HG02943 (cell line): ENCODE results near the gene XRN1.
A peak's percentile ranks its signal among the peaks of the same experiment; 100 is the strongest.
"Not testable (repeated sequence)": the region's sequence is repeated elsewhere in the genome, so short reads cannot be mapped to it uniquely, and the experiment has no call there.

Experiments
- ATAC-seq: cut with Tn5 transposase; IDR thresholded peaks from one replicate; pipeline ENCODE4 v1.9.1; 2021; ENCODE audit warnings: mild to moderate bottlenecking, low read depth, moderate library complexity; ENCODE audit not compliant: unreplicated experiment

Gene XRN1

GRCh38 chr3:142353571-142353970 lies 94.3 kb downstream of the XRN1 start:
- ATAC-seq: no peak

- not testable (repeated sequence) for ATAC-seq
These were observed 95.1 kb downstream of the XRN1 start for GRCh38 chr3:142352698-142353097.

DNA sequence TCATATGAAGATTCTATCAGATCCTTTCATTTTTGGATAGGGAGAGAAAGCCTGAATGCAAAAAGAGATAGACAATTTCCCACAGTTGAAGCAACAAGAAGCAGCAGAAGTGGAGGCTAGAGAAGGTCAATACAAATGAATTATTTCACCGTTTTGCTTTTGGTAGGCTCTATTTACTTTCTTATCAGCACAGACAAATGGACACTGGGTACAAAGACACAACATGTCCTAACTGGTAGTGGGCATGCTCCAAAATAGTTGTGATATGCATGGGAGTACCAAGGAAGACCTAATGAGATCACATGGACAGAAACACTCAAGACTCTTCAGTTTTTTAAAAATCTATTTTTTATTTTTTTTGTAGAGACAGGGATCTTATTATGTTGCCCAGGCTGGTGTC lies 99.4 kb downstream of the XRN1 start:
- no peak for ATAC-seq

DNA sequence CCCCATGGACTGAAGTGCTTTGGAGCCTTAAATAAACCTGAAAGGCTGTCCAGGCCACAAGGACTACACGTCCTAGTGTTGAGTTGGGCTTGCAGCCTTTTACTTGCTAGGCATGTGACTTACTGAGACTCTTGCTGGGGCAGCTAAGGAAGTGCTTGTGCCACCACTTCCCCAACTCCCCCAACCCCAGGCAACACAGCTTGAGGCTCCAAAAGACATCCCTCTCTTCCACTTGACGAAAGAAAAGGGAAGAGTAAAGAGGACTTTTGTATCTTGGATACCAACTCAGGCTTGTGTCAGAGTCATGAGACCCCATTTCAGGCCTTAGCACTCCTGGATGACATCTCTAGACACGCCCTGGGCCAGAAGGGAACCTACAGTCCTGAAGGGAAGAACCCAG lies 109.8 kb downstream of the XRN1 start:
- no peak for ATAC-seq

- no peak for ATAC-seq
These were observed 115.4 kb downstream of the XRN1 start for GRCh38 chr3:142332390-142332789.

DNA sequence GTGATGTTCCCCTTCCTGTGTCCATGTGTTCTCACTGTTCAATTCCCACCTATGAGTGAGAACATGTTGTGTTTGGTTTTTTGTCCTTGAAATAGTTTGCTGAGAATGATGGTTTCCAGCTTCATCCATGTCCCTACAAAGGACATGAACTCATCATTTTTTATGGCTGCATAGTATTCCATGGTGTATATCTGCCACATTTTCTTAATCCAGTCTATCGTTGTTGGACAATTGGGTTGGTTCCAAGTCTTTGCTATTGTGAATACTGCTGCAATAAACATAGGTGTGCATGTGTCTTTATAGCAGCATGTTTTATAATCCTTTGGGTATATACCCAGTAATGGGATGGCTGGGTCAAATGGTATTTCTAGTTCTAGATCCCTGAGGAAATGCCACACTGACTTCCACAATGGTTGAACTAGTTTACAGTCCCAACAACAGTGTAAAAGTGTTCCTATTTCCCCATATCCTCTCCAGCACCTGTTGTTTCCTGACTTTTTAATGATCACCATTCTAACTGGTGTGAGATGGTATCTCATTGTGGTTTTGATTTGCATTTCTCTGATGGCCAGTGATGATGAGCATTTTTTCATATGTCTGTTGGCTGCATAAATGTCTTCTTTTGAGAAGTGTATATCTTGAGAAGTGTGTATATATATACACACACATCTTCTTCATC lies 123.4 kb downstream of the XRN1 start:
- ATAC-seq: not testable (repeated sequence)

DNA sequence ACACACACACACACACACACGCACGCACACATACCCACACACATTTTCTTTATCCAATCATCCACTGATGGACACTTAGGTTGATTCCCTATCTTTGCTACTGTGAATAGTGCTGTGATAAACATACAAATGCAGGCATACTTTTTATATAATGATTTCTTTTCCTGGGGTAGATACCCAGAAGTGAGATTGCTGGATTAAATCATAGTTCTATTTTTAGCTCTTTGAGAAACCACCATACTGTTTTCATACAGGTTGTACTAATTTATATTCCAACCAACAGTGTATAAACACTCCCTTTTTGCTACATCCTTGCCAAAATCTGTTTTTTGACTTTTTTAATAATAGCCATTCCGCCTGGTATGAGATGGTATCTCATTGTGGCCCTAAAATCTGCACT lies 127.9 kb downstream of the XRN1 start:
- no peak for ATAC-seq

- no peak for ATAC-seq
These were observed 128.7 kb downstream of the XRN1 start for GRCh38 chr3:142319094-142319493.

DNA sequence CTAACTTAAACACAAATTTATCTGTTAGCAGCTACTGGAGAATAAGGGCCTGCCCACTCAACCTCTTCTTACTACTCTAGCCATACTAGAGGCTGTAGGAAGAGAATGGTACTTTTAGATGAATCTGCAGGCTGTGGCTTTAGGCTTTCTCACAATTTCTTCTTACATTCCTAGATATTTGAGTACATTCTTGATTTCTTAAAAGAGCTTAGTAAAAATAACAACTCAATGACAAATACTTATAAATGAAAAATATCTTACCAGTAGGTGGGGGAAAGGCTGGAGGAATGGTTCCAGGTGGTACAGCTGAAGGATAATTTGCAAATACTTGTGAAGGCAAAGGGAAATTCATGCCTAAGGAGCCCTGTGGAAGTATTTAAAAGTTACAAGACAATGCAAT lies 129.5 kb downstream of the XRN1 start:
- no peak for ATAC-seq

DNA sequence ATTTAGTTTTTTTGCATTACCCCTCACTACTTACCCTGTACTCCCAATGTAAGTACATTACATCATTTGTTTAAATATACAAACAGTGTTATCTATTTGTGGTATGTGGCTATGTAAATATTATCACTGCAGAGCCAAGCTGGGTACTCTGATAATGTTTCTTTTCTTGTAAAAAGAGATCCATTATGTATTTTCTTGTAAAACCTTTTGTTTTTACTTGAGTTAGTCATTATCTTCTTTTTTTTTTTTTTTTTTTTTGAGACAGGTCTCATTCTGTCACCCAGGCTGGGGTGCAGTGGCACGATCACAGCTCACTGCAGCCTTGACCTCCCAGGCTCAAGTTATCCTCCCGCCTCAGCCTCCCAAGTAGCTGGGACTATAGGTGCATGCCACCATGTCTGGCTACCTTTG lies 131.9 kb downstream of the XRN1 start:
- ATAC-seq: not testable (repeated sequence)

- no peak for ATAC-seq
These were observed 132.8 kb downstream of the XRN1 start for GRCh38 chr3:142315083-142315482.

DNA sequence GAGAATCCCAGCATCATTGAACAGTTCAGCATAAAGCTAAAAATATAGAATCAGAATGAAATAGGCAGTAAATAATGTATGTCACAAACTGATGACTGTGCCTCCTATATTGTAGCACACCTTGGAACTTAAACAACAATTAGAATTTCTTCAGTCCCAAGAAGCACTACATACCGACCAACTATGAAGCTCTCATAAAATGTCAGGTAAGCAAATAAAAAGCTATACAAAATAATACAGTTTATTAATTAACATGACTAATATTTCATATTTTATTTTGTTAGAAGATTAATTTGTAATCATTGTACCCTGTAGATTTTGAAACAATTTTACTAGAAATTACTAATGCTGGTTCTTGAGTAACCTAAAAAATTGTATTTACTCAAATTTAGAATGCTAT lies 137.4 kb downstream of the XRN1 start:
- no peak for ATAC-seq

DNA sequence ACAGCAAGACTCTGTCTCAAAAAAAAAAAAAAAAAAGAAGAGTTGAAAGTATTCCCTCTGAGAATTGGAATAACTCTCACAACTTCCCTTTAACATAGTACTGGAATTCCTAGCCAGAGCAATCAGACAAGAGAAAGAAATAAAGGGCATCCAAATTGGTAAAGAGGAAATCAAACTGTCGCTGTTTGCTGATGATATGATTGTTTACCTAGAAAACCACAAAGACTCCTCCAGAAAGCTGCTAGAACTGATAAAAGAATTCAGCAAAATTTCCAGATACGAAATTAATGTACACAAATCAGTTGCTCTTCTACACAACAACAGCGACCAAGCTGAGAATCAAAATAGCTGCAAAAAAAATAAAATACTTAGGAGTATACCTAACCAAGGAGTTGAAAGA lies 145.0 kb downstream of the XRN1 start:
- not testable (repeated sequence) for ATAC-seq

GRCh38 chr3:142298626-142299025 lies 149.2 kb downstream of the XRN1 start:
- no peak for ATAC-seq

GRCh38 chr3:142296507-142296906 lies 151.3 kb downstream of the XRN1 start:
- no peak for ATAC-seq

DNA sequence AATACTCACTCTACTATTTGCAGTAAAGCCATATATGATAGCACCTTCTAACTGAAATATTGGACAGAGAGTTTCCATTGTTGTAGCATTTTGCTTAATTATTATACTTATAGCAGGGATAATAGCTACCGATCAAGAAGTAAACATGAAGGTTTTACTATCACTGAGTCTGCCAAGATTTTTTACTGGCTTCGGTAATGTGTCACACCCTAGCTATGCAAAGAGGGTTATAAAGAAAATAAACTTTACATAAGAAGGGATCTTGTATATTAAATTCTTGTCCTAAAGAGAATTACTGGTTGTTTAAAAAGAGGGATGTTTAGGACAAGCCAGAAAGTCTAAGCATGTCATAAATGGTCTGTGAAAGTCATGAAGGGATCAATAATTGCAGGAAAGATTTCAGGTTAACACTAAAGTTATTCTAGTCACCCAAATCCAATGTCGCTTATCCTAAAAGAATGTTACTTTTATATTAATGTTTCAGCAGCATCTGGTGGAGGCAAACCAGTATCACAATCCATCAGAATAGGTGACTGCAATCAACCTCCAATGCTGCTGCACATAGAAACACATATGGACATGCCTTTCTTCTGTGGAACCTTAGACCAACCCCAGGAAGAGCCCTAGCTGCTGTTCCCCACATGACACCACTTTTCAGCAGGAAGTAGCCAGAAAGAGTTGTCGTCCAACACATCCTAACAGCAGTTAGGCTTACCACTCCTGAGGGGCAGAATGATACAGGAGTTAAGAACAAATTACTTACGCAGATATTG lies 159.8 kb downstream of the XRN1 start:
- ATAC-seq: no peak

- ATAC-seq: no peak
These were observed 162.7 kb downstream of the XRN1 start for GRCh38 chr3:142285083-142285517.

- no peak for ATAC-seq
These were observed 165.3 kb downstream of the XRN1 start for GRCh38 chr3:142282503-142282902.

DNA sequence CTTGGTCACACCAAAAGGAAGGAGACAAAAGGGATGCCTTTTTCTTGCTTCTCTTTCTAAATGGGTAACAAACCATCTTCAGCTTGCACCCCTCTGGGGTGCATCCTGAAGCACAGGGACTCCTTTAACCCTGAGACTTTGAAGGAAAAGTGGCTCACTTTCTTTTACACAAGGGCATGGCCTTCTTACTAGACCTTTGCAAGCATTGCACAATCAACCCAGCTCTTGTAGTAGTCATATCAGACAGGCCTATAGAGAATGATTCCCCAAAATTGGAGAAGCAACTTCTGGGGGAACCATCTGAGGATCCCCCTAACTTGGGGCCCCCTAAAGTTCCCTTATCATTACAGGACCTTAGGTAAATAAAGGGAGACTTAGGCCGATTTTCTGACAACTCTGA lies 166.4 kb downstream of the XRN1 start:
- no peak for ATAC-seq

- peak; percentile 73 for ATAC-seq
These were observed 167.8 kb downstream of the XRN1 start for GRCh38 chr3:142279965-142280590.

DNA sequence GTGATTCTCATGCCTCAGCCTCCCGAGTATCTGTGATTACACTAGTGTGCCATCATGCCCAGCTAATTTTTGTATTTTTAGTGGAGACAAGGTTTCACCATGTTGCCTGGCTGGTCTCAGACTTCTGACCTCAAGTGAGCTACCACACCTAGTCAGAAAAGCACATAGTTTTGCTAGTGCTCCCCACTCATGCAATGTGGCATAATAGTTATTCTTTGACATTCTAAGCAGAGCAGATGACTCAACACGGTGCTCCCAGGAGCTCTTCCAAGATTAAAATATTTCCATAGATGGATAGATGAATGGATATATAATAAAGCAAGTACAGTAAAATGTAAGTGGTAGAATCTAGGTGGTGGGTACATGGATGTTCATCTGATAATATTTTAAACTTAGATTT lies 169.4 kb downstream of the XRN1 start:
- no peak for ATAC-seq

GRCh38 chr3:142276781-142277180 lies 171.1 kb downstream of the XRN1 start:
- ATAC-seq: no peak
